Ovary (tissue), 3 donors: ENCODE results near the gene BCAP29.
"Not testable (repeated sequence)": the region's sequence is repeated elsewhere in the genome, so short reads cannot be mapped to it uniquely, and the experiment has no call there.

Experiments
- EP300 ChIP-seq: sonication (generic); formaldehyde crosslinking; IDR thresholded peaks from one replicate; pipeline ENCODE4 v1.6.1; 2017; ENCODE audit warnings: antibody characterized with exemption
- POLR2A ChIP-seq: fragments of 450-650 bp; IDR thresholded peaks from one replicate; pipeline ENCODE4 v1.6.1; 2017; ENCODE audit warnings: antibody characterized with exemption, mild to moderate bottlenecking, moderate library complexity
- TF ChIP-seq, protein P1 (sequence below), 3 donors: fragments of 450-650 bp in 2 of 3; fragments of 200-600 bp in 1 of 3; IDR thresholded peaks; one replicate each; pipeline versions ENCODE4 v1.5.1 to v1.8.0; 2016 to 2022; ENCODE audit warnings: antibody characterized with exemption in 3 of 3, mild to moderate bottlenecking in 1 of 3
- donor health status: DM: no; HTN: no; CAD: no.

DNA sequence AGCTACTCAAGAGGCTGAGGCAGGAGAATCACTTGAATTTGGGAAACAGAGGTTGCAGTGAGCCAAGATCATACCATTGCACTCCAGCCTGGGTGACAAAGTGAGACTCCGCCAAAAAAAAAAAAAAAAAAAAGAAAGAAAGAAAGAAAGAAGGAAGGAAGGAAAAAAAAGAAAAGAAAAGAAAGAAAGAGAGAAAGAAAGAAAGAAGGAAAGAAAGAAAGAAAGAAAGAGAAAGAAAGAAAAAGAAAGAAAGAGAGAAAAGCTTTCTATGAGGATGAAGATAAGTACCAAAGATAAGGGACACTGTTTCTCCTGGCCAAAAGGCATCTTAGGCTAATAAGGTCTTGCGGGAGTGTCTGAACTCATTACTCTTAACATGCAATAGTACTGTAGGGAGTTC, 59.0 kb downstream of the BCAP29 start:
- TF ChIP-seq, protein P1, sequence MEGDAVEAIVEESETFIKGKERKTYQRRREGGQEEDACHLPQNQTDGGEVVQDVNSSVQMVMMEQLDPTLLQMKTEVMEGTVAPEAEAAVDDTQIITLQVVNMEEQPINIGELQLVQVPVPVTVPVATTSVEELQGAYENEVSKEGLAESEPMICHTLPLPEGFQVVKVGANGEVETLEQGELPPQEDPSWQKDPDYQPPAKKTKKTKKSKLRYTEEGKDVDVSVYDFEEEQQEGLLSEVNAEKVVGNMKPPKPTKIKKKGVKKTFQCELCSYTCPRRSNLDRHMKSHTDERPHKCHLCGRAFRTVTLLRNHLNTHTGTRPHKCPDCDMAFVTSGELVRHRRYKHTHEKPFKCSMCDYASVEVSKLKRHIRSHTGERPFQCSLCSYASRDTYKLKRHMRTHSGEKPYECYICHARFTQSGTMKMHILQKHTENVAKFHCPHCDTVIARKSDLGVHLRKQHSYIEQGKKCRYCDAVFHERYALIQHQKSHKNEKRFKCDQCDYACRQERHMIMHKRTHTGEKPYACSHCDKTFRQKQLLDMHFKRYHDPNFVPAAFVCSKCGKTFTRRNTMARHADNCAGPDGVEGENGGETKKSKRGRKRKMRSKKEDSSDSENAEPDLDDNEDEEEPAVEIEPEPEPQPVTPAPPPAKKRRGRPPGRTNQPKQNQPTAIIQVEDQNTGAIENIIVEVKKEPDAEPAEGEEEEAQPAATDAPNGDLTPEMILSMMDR (IDR thresholded peaks at IDR 0.05), result not testable (repeated sequence)
- not testable (repeated sequence) for TF ChIP-seq POLR2A, EP300
